ENCODE measurements around the gene FIG4.
"Not testable (repeated sequence)": the region's sequence is repeated elsewhere in the genome, so short reads cannot be mapped to it uniquely, and the experiment has no call there.

Gene FIG4

DNA sequence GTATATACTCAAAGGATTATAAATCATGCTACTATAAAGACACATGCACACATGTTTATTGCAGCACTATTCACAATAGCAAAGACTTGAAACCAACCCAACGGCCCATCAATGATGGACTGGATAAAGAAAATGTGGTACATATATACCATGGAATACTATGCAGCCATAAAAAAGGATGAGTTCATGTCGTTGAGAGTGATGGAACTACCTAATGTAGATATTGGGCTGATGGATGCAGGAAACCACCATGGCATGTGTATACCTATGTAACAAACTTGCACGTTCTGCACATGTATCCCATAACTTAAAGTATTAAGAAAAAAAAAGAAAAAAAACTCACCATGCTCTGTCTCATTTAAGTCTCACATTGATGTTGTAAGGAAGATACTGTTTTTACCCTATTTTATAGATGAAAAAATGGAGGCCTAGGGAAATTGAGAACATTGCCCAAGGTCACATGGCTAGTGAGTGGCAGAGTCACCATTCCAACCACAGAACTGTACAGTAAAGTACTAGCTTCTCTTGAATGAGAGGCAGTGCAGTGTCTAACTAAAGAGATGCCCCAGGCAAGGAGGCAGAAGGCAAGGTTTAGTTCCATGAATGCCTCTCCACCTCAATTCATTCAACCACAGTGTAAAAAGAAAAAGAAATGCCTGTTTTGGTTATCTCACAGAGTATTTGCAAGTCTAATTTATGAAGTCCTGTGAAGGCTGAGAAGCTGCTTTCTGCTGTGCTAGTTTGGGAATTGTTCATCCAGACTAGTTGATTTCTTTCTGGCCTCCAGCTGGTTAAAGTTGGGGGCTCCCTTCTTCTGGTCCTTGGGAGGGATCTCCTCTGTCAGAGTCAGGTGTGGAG, 68.2 kb downstream of the FIG4 start:
- no peak for DNase-seq (ENCODE audit: low read depth, low spot score)

DNA sequence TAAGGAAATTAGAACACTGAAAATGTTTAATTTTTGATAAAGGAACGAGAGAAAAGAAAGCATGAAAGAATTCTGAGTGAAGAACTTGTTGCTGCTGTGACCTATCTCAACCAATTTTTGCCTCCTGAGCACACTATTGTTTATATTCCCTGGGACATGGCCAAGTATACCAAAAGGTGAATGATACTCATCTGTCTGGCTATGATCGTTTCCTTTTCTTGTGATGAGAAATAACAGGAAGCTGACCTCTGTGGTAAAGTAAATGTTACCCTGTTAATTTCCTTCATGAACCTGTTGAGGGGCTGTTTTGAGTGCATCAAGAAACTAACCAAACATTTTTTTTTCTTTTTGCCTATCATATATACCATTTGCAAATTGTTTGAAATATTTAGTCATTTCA, 69.1 kb downstream of the FIG4 start:
- no peak for DNase-seq (ENCODE audit: low read depth, low spot score)

DNA sequence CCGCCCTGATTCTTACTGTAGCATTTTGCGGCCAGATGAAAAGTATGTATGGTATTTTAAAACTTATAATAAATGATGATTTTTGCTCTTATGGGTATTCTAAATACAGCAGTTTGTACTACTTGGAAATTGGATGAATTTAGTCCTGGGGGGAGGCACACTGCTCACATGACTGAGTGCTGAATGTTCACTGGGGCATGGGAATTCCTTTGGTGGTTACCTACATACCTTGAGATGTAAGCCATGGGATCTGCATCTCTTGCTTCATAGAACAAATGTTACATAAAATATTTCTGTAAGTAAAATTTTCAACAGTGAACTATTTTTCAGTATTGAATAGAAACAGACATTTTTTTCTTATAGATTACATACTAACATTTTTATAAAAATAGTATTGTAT, 71.1 kb downstream of the FIG4 start:
- no peak for DNase-seq (ENCODE audit: low read depth, low spot score)

- DNase-seq (ENCODE audit: low read depth, low spot score) = no peak
Measured at GRCh38 chr6:109762769-109763441, 71.8 kb downstream of the FIG4 start.

- DNase-seq (ENCODE audit: low read depth, low spot score) = no peak
Measured at GRCh38 chr6:109766167-109766566, 75.1 kb downstream of the FIG4 start.

DNA sequence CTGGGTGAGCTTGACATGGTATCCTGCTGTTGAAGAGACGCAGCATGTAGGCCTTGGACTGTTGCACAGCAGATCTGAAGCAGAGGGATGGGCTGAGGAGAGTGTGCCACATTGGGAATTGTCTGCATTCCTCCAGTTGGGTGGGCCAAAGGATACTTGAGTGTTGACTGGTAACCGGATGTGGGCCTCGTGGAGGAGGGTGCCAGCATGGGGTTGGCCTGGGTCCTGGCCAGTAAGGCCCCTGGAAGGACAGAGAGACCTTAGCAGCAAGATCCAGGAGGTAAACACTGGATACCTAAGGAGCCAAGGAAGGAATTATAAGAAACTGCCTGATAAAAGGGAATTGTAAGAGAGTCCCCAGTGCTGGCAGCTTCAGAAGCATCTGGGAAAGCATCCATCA, 76.9 kb downstream of the FIG4 start:
- DNase-seq (ENCODE audit: low read depth, low spot score) = no peak

DNA sequence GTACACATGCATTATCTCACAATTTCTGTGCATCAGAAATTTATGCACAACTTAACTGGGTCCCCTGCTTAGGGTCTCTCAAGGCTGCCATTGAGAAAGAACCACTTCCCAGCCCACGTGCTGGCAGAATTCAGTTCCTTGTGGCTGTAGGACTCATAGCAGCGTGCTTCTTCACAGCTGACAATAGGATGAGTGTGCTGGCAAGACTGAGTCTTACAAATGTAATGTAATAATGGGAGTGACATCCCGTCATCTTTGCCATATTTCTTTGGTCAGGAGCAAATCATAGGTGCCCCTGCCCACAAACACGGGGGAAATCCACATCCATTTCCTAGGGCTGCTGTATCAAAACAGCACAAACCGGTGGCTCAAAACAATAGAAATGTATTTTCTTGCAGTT, 77.4 kb downstream of the FIG4 start:
- DNase-seq (ENCODE audit: low read depth, low spot score) = no peak

GRCh38 chr6:109769213-109769612, 78.1 kb downstream of the FIG4 start:
- DNase-seq (ENCODE audit: low read depth, low spot score) = no peak

DNA sequence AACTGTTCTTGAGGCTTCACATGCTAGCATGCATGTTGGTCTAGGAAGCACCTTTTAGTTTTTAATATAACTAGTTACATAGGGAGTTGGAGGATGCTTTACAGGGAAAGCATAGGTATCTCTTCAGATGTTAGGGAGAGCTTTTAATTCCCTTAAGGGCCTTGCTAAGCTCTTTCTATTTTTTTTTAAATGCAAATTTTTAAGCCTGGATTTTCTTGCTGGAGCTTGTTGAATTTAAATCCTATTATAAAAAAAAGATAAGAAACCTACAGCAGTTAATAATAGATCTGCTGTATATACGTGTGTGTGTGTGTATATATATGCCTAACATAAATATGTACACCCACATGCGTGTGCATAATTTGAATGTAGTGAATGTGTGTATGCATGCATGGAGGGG, 79.0 kb downstream of the FIG4 start:
- DNase-seq (ENCODE audit: low read depth, low spot score) = no peak

GRCh38 chr6:109770779-109771178, 79.7 kb downstream of the FIG4 start:
- DNase-seq (ENCODE audit: low read depth, low spot score) = no peak

DNA sequence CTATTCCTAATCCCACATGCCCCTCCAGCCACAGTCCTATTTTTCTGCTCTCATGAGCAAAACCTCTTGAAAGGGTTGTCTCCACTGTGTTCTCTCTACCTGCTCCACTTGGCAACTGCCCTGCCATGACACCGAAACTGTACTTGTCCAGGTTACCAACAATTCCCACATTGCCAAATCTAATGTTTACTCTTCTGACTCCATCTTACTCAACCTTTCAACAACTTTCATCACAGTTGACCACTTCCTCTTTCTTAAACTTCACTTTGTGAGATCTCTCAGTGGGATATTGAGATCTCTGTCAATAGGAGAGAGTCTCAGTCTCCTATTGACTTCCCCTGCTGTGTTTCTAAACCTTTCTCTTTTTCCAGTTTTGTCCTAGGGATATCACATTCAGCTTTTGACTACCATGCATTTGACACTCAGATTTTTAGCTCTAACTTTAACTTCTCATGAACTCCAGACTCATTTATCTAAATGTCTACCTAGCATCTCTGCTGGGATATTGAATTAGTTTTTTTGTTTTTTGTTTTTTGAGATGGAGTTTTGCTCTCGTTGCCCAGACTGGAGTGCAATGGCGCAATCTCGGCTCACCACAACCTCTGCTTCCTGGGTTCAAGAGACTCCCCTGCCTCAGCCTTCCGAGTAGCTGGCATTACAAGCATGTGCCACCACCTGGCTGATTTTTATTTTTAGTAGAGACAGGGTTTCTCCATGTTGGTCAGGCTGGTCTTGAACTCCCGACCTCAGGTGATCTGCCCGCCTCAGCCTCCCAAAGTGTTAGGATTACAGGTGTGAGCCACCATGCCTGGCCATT, 81.1 kb downstream of the FIG4 start:
- DNase-seq (ENCODE audit: low read depth, low spot score) = not testable (repeated sequence)

DNA sequence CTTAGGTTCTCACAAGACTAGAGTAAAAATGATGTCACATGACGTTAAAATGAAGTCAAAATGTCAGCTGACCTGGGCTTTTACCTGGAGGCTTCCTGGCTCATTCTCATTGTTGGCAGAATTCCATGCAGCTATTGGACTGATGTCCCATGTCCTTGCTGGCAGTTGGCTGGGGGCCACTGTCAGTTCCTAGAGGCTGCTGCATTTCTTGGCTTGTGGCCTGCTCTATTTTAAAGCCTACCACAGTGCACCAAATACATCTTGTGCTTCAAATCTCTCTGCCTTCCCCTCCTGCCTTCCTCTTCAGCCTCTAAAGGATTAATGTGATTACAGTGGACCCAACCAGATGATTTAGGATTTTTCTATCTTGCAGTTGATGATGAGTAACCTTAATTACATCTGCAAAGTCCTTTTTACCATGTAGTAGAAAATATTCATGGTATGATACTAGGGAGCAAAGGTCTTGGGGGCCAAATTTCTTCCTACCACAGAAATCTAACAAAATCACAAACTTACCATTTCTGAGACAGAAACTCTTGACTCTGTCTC, 81.9 kb downstream of the FIG4 start:
- no peak for DNase-seq (ENCODE audit: low read depth, low spot score)

- no peak for DNase-seq (ENCODE audit: low read depth, low spot score)
Measured at GRCh38 chr6:109781001-109781400, 89.9 kb downstream of the FIG4 start.

- no peak for DNase-seq (ENCODE audit: low read depth, low spot score)
Measured at GRCh38 chr6:109782491-109782999, 91.4 kb downstream of the FIG4 start.

DNA sequence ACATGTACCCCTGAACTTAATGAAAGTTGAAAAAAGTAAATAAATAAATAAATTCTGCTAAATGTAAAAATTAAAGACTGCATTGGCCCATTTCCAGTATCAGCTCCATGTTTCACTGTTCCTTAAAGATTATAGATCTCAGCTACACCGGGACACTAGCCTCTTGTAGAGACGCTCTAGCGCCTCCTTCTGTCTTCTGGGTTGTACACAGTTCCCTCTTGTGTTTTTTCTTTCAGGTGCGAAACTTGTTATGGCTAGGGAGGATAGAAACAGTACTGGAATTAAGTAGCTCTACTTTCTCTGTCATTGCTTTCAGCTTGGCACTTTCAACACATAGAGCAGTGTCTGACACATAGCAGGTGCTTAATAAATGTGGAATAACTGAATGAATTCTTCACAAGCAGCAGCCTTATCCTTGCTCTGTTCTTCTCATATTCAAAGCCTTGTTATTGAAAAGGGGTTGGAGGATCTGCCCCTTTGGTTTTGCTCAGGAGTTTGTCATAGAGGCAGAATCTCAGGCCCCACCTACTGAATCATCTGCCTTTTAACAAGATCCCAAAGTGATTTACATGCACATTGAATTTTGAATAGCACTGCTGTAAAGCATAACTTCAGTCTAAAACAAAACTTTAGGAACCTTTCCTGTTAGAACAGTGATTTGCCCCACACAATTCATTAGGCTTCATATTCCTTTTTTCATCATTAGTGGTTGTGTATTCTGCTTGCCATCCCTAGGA, 92.3 kb downstream of the FIG4 start:
- peak; percentile 15 for DNase-seq (ENCODE audit: low read depth, low spot score)

DNA sequence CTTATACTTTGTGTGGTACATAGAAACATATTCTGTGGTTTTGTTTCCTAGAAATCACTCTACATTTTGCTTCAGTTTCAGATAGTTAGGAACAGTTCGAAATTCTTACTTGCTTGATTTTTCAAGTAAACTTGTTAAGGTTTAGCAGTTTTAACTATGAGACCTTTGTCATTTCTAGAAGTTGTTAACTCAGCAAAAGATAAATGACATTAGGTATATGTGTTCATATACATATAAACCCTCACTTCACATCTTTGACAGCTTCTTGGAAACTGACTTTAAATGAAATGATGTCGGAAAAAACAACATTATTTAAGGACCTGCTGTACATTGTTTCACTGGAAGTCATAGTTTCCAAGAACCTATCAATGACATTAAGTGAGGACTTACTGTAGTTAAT, 96.2 kb downstream of the FIG4 start:
- DNase-seq (ENCODE audit: low read depth, low spot score) = no peak

DNA sequence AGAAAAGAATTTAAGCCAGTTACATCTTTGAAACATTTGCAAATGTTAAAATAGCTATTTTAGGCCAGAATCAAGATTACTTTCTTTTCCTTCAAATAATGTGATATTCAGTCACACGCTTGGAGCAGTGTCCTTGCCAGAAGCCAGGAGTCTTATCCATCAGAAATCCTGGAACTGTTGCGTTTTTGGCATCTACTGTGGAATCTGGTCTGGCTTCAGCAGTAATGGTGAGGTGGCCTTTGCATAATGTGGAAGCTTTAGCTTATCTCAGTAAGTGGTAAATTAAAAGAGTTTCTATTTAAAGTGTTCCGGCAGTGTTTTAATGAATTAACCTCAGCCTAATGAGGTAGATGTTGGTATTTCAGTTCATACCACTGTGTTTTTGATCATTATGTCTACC, 97.6 kb downstream of the FIG4 start:
- no peak for DNase-seq (ENCODE audit: low read depth, low spot score)

GRCh38 chr6:109790131-109790530, 99.0 kb downstream of the FIG4 start:
- DNase-seq (ENCODE audit: low read depth, low spot score) = no peak

- no peak for DNase-seq (ENCODE audit: low read depth, low spot score)
Measured at GRCh38 chr6:109791301-109791700, 100.2 kb downstream of the FIG4 start.

DNA sequence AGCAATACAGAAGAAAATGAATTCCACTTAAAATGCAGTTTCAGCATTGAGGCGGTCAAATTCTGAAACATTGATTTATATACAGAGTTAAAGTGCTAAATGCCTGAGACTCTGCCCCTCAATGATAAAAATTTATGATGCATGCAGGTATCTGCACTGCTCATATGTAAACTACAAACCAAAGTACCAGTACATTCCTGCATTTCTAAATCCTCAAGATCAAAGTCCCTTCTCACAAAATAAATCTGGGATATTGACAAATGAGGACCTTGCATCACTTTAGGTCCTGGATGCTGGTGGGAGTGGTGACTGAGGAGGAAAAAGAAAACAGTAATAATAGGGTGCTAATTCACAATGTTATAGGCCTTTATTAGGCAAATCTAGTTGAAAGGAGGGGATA, 101.9 kb downstream of the FIG4 start:
- no peak for DNase-seq (ENCODE audit: low read depth, low spot score)

DNA sequence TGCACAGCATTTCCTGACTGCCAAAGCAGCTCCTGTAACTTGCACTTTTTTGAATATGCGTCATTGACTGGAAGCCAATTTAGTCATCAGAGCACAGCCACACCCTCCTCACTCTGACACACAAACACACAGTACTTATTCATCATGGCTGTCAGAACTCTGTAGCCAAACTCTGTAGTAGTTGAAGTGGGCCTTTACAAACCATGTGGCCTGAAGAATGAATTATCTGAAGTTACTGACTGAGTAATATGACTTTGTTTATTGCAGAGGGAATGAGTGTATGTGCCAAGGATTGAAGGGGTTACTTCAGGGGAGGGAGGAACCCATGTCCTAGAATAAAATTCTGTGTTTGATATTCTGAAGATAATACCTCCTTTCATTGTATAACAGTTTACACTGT, 102.7 kb downstream of the FIG4 start:
- no peak for DNase-seq (ENCODE audit: low read depth, low spot score)
